Spleen (tissue), 7 donors: ENCODE data around the gene CIP2A.

ENCODE experiments used
- POLR2A ChIP-seq, 3 donors: fragments of 450-650 bp; IDR thresholded peaks; one replicate each; pipeline ENCODE4 v1.5.1; 2017; ENCODE audit warnings: antibody characterized with exemption in 3 of 3, mild to moderate bottlenecking in 1 of 3
- TF ChIP-seq, protein P1 (sequence below), 11 experiments: fragments of 200-600 bp in 7 of 11; fragments of 450-650 bp in 4 of 11; sonication (generic) in 4 of 11; IDR thresholded peaks in 8 of 11; conservative IDR thresholded peaks in 3 of 11; 1 replicate in 7 of 11; 2 replicates in 4 of 11; pipeline versions ENCODE4 v1.4.0 to v1.8.0; 2016 to 2021; ENCODE audit warnings: antibody characterized with exemption in 11 of 11, inconsistent platforms in 4 of 11, mild to moderate bottlenecking in 1 of 11
- donor health status: DM: no; HTN: no; CAD: no; lungs with moderate emphysema.
- donor health status: DM: no; HTN: no; CAD: no.
- donor health status: DM: no; HTN: no; CAD: no.

DNA sequence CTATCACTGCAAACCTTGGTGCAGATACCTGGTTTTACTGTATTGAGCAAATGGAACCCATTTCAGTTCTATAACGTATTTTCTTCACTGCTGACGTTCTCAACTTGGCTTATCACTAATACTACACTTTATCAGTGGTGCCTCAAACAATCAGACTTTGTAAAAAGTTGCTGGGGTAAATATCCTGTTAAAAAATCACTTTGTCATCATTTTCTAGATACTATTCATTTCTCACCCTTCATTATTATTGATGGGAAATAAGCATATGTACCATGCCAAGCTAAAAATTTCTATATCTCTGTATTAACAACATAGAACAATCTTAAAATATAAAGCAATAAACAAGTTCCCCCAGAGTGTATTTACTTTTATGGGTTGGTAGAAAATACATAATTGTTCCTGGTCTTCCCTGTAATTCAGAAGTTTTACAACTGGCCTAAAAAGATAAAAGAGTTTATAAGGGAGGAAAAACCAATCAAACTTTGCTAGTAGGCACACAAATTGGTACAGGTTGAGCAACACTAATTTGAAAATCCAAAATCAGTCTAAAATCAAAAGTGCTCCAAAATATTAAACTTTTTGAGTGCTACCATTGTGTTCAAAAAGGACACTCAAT, 33.2 kb downstream of the CIP2A start:
- TF ChIP-seq, protein P1, sequence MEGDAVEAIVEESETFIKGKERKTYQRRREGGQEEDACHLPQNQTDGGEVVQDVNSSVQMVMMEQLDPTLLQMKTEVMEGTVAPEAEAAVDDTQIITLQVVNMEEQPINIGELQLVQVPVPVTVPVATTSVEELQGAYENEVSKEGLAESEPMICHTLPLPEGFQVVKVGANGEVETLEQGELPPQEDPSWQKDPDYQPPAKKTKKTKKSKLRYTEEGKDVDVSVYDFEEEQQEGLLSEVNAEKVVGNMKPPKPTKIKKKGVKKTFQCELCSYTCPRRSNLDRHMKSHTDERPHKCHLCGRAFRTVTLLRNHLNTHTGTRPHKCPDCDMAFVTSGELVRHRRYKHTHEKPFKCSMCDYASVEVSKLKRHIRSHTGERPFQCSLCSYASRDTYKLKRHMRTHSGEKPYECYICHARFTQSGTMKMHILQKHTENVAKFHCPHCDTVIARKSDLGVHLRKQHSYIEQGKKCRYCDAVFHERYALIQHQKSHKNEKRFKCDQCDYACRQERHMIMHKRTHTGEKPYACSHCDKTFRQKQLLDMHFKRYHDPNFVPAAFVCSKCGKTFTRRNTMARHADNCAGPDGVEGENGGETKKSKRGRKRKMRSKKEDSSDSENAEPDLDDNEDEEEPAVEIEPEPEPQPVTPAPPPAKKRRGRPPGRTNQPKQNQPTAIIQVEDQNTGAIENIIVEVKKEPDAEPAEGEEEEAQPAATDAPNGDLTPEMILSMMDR (IDR thresholded peaks at IDR 0.05 in 8 of 11, conservative IDR thresholded peaks at IDR 0.05 in 3 of 11): no peak
- TF ChIP-seq POLR2A (IDR thresholded peaks at IDR 0.05): no peak
